Measurements from ENCODE around the gene ACVR2B.

Gene ACVR2B

DNA sequence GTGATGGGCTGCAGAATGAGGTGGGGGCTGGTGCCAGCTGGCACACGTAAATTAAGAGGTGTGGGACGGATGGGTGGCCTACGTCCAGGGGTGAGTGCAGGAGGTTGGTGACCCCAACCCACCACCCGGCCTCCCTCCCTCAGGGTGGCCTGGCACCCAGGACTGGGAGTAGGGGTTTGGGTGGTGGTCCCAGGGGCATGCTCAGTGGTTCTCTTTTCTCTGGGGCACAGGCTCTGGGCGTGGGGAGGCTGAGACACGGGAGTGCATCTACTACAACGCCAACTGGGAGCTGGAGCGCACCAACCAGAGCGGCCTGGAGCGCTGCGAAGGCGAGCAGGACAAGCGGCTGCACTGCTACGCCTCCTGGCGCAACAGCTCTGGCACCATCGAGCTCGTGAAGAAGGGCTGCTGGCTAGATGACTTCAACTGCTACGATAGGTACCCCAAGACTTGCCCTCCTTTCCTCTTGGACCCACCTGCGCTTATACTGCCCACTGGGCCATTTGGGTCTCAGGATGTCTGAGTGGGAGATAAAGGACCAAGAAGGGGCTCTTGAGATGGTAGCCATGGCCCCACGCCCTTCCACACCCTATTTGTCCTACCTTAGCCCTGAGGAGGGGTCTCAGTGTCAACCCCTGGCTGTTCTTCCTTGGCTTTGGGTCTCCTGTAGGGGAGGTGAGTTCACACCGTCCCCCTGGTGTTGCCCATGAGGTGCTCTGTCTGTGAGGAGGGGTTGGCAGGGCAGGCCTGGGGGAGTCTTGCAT, 23.5 kb downstream of the ACVR2B start:
- Histone ChIP-seq H2BK120ac (ENCODE audit: low read depth, low read length) (no peak overlapping the region), H3K18ac (ENCODE audit: low read length) (no peak overlapping the region), H3K27ac (ENCODE audit: low read depth, low read length) (no peak overlapping the region), H3K36me3 (ENCODE audit: control insufficient read depth, insufficient read depth, low read length) (peaks cover 9% of the 10 kb centered on the region), H3K4me3 (ENCODE audit: low read length) (no peak overlapping the region), H3K79me2 (ENCODE audit: control insufficient read depth, insufficient read depth, low read length) (peaks cover 40% of the 10 kb centered on the region), H2BK15ac (replicated peaks; ENCODE audit: low read depth) (no peak overlapping the region), H3K4ac (ENCODE audit: low read depth, low read length) (no peak overlapping the region), H3K23ac (ENCODE audit: low read length) (no peak overlapping the region), H3K9ac (ENCODE audit: low read length) (no peak overlapping the region), H3K27me3 (ENCODE audit: insufficient read depth, low read length, poor library complexity) (no peaks in the 10 kb centered on the region), H2BK5ac (ENCODE audit: low read length) (no peak overlapping the region), H4K8ac (ENCODE audit: low read depth, low read length) (no peak overlapping the region), H3K4me1 (ENCODE audit: control insufficient read depth, low read depth, low read length) (no peaks in the 10 kb centered on the region), H3K4me2 (ENCODE audit: low read length) (no peak overlapping the region), H3K56ac (ENCODE audit: low read length) (no peak overlapping the region), H4K5ac (ENCODE audit: low read length) (no peak overlapping the region), H2AK5ac (ENCODE audit: low read length) (no peak overlapping the region), H3K79me1 (ENCODE audit: low read length) (peaks cover 26% of the 10 kb centered on the region)
- DNase-seq: no peak
- no CpG with 5 or more reads among the region's 21 CpGs for WGBS (ENCODE audit: extremely low coverage, insufficient coverage, low lambda C conversion rate)

DNA sequence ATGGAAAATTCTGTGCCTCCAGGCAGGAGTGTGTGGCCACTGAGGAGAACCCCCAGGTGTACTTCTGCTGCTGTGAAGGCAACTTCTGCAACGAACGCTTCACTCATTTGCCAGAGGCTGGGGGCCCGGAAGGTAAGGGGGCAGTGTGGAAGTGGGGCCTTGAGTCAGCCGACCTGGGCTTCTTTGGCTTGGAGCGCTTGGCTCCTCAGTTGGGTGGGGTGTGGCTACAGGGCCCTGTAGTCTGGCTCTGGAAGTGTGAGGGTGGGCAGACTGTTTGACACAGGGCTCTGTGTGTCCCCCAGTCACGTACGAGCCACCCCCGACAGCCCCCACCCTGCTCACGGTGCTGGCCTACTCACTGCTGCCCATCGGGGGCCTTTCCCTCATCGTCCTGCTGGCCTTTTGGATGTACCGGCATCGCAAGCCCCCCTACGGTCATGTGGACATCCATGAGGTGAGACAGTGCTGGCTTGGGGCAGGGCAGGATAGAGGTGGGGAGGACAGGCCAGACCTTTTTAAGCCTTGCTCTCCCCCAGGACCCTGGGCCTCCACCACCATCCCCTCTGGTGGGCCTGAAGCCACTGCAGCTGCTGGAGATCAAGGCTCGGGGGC, 24.3 kb downstream of the ACVR2B start:
- Histone ChIP-seq H3K4me3 (ENCODE audit: low read length) (no peak overlapping the region), H2BK5ac (ENCODE audit: low read length) (no peak overlapping the region), H3K18ac (ENCODE audit: low read length) (no peak overlapping the region), H4K5ac (ENCODE audit: low read length) (no peak overlapping the region), H4K8ac (ENCODE audit: low read depth, low read length) (no peak overlapping the region), H3K4me1 (ENCODE audit: control insufficient read depth, low read depth, low read length) (no peaks in the 10 kb centered on the region), H3K36me3 (ENCODE audit: control insufficient read depth, insufficient read depth, low read length) (peaks cover 9% of the 10 kb centered on the region), H2BK15ac (replicated peaks; ENCODE audit: low read depth) (no peak overlapping the region), H3K27ac (ENCODE audit: low read depth, low read length) (no peak overlapping the region), H3K27me3 (ENCODE audit: insufficient read depth, low read length, poor library complexity) (no peaks in the 10 kb centered on the region), H3K79me1 (ENCODE audit: low read length) (peaks cover 21% of the 10 kb centered on the region), H3K23ac (ENCODE audit: low read length) (no peak overlapping the region), H3K9ac (ENCODE audit: low read length) (no peak overlapping the region), H2AK5ac (ENCODE audit: low read length) (no peak overlapping the region), H3K4me2 (ENCODE audit: low read length) (no peak overlapping the region), H3K79me2 (ENCODE audit: control insufficient read depth, insufficient read depth, low read length) (peaks cover 34% of the 10 kb centered on the region), H3K56ac (ENCODE audit: low read length) (no peak overlapping the region), H2BK120ac (ENCODE audit: low read depth, low read length) (no peak overlapping the region), H3K4ac (ENCODE audit: low read depth, low read length) (no peak overlapping the region)
- DNase-seq: no peak
- WGBS (ENCODE audit: extremely low coverage, insufficient coverage, low lambda C conversion rate): no CpG with 5 or more reads among the region's 15 CpGs

DNA sequence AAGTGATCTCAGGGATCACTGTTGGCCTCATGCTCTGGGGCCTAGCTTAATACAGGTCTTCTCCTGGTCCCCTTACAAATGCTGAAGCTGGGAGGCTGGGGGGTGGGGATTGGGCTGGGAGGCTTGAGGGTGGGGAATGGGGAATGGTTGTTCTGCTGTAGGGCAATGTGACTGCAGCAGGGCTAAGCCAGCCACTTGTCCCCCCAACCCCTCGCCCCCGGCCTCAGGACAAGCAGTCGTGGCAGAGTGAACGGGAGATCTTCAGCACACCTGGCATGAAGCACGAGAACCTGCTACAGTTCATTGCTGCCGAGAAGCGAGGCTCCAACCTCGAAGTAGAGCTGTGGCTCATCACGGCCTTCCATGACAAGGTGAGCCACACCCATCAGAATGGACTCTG, 25.2 kb downstream of the ACVR2B start:
- peaks cover 12% of the 10 kb centered on the region for H3K36me3 ChIP-seq (ENCODE audit: control insufficient read depth, insufficient read depth, low read length)
- DNase-seq: no peak

GRCh38 chr3:38479431-38480092, 25.9 kb downstream of the ACVR2B start:
- Histone ChIP-seq H3K23ac (ENCODE audit: low read length) (no peak overlapping the region), H4K5ac (ENCODE audit: low read length) (no peak overlapping the region), H2BK5ac (ENCODE audit: low read length) (no peak overlapping the region), H2BK15ac (replicated peaks; ENCODE audit: low read depth) (no peak overlapping the region), H3K9ac (ENCODE audit: low read length) (no peak overlapping the region), H3K56ac (ENCODE audit: low read length) (no peak overlapping the region), H3K27me3 (ENCODE audit: insufficient read depth, low read length, poor library complexity) (no peaks in the 10 kb centered on the region), H3K36me3 (ENCODE audit: control insufficient read depth, insufficient read depth, low read length) (peaks cover 12% of the 10 kb centered on the region), H3K79me2 (ENCODE audit: control insufficient read depth, insufficient read depth, low read length) (peaks cover 22% of the 10 kb centered on the region), H3K79me1 (ENCODE audit: low read length) (peaks cover 16% of the 10 kb centered on the region), H3K27ac (ENCODE audit: low read depth, low read length) (no peak overlapping the region), H3K18ac (ENCODE audit: low read length) (no peak overlapping the region), H3K4ac (ENCODE audit: low read depth, low read length) (no peak overlapping the region), H3K4me1 (ENCODE audit: control insufficient read depth, low read depth, low read length) (no peaks in the 10 kb centered on the region), H3K4me2 (ENCODE audit: low read length) (no peak overlapping the region), H4K8ac (ENCODE audit: low read depth, low read length) (no peak overlapping the region), H2AK5ac (ENCODE audit: low read length) (no peak overlapping the region), H2BK120ac (ENCODE audit: low read depth, low read length) (no peak overlapping the region), H3K4me3 (ENCODE audit: low read length) (no peak overlapping the region)
- no CpG with 5 or more reads among the region's 10 CpGs for WGBS (ENCODE audit: extremely low coverage, insufficient coverage, low lambda C conversion rate)
- DNase-seq: peak; percentile 60

More for the DNA sequence above, 25.2 kb downstream of the ACVR2B start:
- no peak overlapping the region for H2AK5ac ChIP-seq (ENCODE audit: low read length)
- no peaks in the 10 kb centered on the region for H3K4me1 ChIP-seq (ENCODE audit: control insufficient read depth, low read depth, low read length)
- H3K23ac ChIP-seq (ENCODE audit: low read length): no peak overlapping the region
- H3K27ac ChIP-seq (ENCODE audit: low read depth, low read length): no peak overlapping the region
- no CpG with 5 or more reads among the region's 9 CpGs for WGBS (ENCODE audit: extremely low coverage, insufficient coverage, low lambda C conversion rate)
- H3K56ac ChIP-seq (ENCODE audit: low read length): no peak overlapping the region
- no peak overlapping the region for H4K8ac ChIP-seq (ENCODE audit: low read depth, low read length)
- H3K4me3 ChIP-seq (ENCODE audit: low read length): no peak overlapping the region
- H2BK120ac ChIP-seq (ENCODE audit: low read depth, low read length): no peak overlapping the region
- H2BK5ac ChIP-seq (ENCODE audit: low read length): no peak overlapping the region
- H3K27me3 ChIP-seq (ENCODE audit: insufficient read depth, low read length, poor library complexity): no peaks in the 10 kb centered on the region
- no peak overlapping the region for H4K5ac ChIP-seq (ENCODE audit: low read length)
- no peak overlapping the region for H3K18ac ChIP-seq (ENCODE audit: low read length)
- H3K9ac ChIP-seq (ENCODE audit: low read length): no peak overlapping the region
- no peak overlapping the region for H2BK15ac ChIP-seq (replicated peaks; ENCODE audit: low read depth)
- H3K79me1 ChIP-seq (ENCODE audit: low read length): peaks cover 16% of the 10 kb centered on the region
- H3K79me2 ChIP-seq (ENCODE audit: control insufficient read depth, insufficient read depth, low read length): peaks cover 26% of the 10 kb centered on the region
- no peak overlapping the region for H3K4me2 ChIP-seq (ENCODE audit: low read length)
- H3K4ac ChIP-seq (ENCODE audit: low read depth, low read length): no peak overlapping the region

DNA sequence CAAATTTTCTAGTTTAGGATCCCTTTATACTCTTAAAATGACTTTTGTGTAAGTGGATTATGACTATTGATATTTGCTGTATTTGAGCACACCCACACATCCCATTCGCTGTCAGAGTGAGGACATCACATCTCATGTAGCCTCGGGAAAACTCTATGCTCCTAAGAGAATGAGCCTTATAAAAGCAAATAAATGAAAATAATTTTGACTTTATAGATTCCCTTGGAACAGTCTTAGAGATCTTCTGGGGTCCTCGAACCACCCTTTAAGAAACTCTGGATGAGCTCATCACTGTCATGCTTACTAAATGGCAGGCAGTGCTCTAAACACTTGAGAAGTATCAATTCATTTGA, 26.4 kb downstream of the ACVR2B start:
- Histone ChIP-seq H2BK5ac (ENCODE audit: low read length) (no peak overlapping the region), H3K79me2 (ENCODE audit: control insufficient read depth, insufficient read depth, low read length) (peaks cover 17% of the 10 kb centered on the region), H3K27ac (ENCODE audit: low read depth, low read length) (no peak overlapping the region), H3K18ac (ENCODE audit: low read length) (no peak overlapping the region), H3K4me2 (ENCODE audit: low read length) (no peak overlapping the region), H3K56ac (ENCODE audit: low read length) (no peak overlapping the region), H3K9ac (ENCODE audit: low read length) (no peak overlapping the region), H4K8ac (ENCODE audit: low read depth, low read length) (no peak overlapping the region), H3K23ac (ENCODE audit: low read length) (no peak overlapping the region), H3K79me1 (ENCODE audit: low read length) (peaks cover 16% of the 10 kb centered on the region), H3K27me3 (ENCODE audit: insufficient read depth, low read length, poor library complexity) (no peaks in the 10 kb centered on the region), H3K4ac (ENCODE audit: low read depth, low read length) (no peak overlapping the region), H2BK120ac (ENCODE audit: low read depth, low read length) (no peak overlapping the region), H4K5ac (ENCODE audit: low read length) (no peak overlapping the region), H2BK15ac (replicated peaks; ENCODE audit: low read depth) (no peak overlapping the region), H2AK5ac (ENCODE audit: low read length) (no peak overlapping the region), H3K36me3 (ENCODE audit: control insufficient read depth, insufficient read depth, low read length) (peaks cover 12% of the 10 kb centered on the region), H3K4me3 (ENCODE audit: low read length) (no peak overlapping the region), H3K4me1 (ENCODE audit: control insufficient read depth, low read depth, low read length) (no peaks in the 10 kb centered on the region)
- no peak for DNase-seq
- no CpG with 5 or more reads among the region's 3 CpGs for WGBS (ENCODE audit: extremely low coverage, insufficient coverage, low lambda C conversion rate)
